WTC11 (cell line): ENCODE data around the gene RAC3. TPM values are rescaled to one million over a fixed set of nuclear protein-coding genes. Genes with fewer than 3 reads are reported as not detected.

ENCODE experiments used
- ATAC-seq: fragments of 200-7000 bp; cut with Tn5 transposase; 2 replicates; pipeline ENCODE4 v1.10.0; 2021; ENCODE audit warnings: mild to moderate bottlenecking, moderate library complexity
- CTCF ChIA-PET: fragments of 300-600 bp; sonication (Branson Sonifier 250); formaldehyde crosslinking; loops from one replicate; lab custom pipeline; 2021; ENCODE audit warnings: antibody characterized with exemption; lab: Charles Lee
- POLR2A ChIA-PET: fragments of 350-600 bp; sonication (Branson Sonifier 250); formaldehyde crosslinking; loops from one replicate; lab custom pipeline; 2021; ENCODE audit warnings: antibody characterized with exemption; lab: Charles Lee
- DNase-seq: peaks from one replicate; pipeline ENCODE4 v3.0.0; 2021; ENCODE audit warnings: low spot score
- H3K27ac Mint-ChIP-seq: 2 replicates; pipeline ENCODE4 v1.8.0; 2021; ENCODE audit warnings: mixed read lengths
- H3K27me3 Mint-ChIP-seq: 2 replicates; pipeline ENCODE4 v1.8.0; 2021; ENCODE audit warnings: low read depth, mild to moderate bottlenecking, moderate library complexity, mixed read lengths
- H3K36me3 Mint-ChIP-seq: 2 replicates; pipeline ENCODE4 v1.8.0; 2021; ENCODE audit warnings: mixed read lengths
- H3K4me1 Mint-ChIP-seq: 2 replicates; pipeline ENCODE4 v1.8.0; 2022; ENCODE audit warnings: mixed read lengths
- H3K4me3 Mint-ChIP-seq: 2 replicates; pipeline ENCODE4 v1.8.0; 2021; ENCODE audit warnings: mild to moderate bottlenecking, moderate library complexity, mixed read lengths
- H3K9me3 Mint-ChIP-seq: 2 replicates; pipeline ENCODE4 v1.8.0; 2021; ENCODE audit warnings: mixed read lengths
- EMX1 ChIP-seq: fragments of 250-450 bp; sonication (Bioruptor Pico); IDR thresholded peaks from 2 replicates; pipeline ENCODE4 v1.8.0; 2021; ENCODE audit warnings: mild to moderate bottlenecking
- OVOL2 ChIP-seq: fragments of 250-450 bp; sonication (Bioruptor Pico); IDR thresholded peaks from 2 replicates; pipeline ENCODE4 v1.9.0; 2021; ENCODE audit warnings: mild to moderate bottlenecking, borderline replicate concordance
- PRRX2 ChIP-seq: fragments of 250-450 bp; sonication (Bioruptor Pico); IDR thresholded peaks from 2 replicates; pipeline ENCODE4 v1.8.0; 2021; ENCODE audit warnings: mild to moderate bottlenecking
- SP1 ChIP-seq: sonication (generic); formaldehyde crosslinking; conservative IDR thresholded peaks from 2 replicates; pipeline ENCODE4 v1.8.1; 2022; ENCODE audit warnings: missing genetic modification reagents
- TEAD1 ChIP-seq: sonication (generic); formaldehyde crosslinking; IDR thresholded peaks from 2 replicates; pipeline ENCODE4 v1.8.0; 2022; ENCODE audit warnings: mild to moderate bottlenecking, missing genetic modification reagents
- total RNA-seq: library from RNA; stranded (reverse); gene quantifications from 3 replicates; pipeline ENCODE4 v1.2.3, GENCODE V29; 2021
- TF ChIP-seq, protein P1 (sequence below): sonication (generic); formaldehyde crosslinking; IDR thresholded peaks from 2 replicates; pipeline ENCODE4 v1.8.1; 2023; ENCODE audit warnings: mild to moderate bottlenecking, missing genetic modification reagents, borderline replicate concordance
- TF ChIP-seq, protein P2 (sequence below): sonication (generic); formaldehyde crosslinking; IDR thresholded peaks from 2 replicates; pipeline ENCODE4 v1.8.0; 2023; ENCODE audit warnings: missing genetic modification reagents, mild to moderate bottlenecking, borderline replicate concordance
- TF ChIP-seq, protein P3 (sequence below): fragments of 250-450 bp; sonication (Bioruptor Pico); conservative IDR thresholded peaks from 2 replicates; pipeline ENCODE4 v1.9.0; 2021; ENCODE audit warnings: mild to moderate bottlenecking
- TF ChIP-seq, protein P4 (sequence below): sonication (generic); formaldehyde crosslinking; IDR thresholded peaks from 2 replicates; pipeline ENCODE4 v1.8.1; 2022; ENCODE audit warnings: mild to moderate bottlenecking, missing genetic modification reagents, moderate library complexity, borderline replicate concordance
- TF ChIP-seq, protein P5 (sequence below): fragments of 200-600 bp; IDR thresholded peaks from 2 replicates; pipeline ENCODE4 v1.8.0; 2022; ENCODE audit warnings: antibody characterized with exemption
- TF ChIP-seq, protein P6 (sequence below): sonication (generic); formaldehyde crosslinking; IDR thresholded peaks from 2 replicates; pipeline ENCODE4 v1.8.1; 2023; ENCODE audit warnings: mild to moderate bottlenecking, missing genetic modification reagents
- TF ChIP-seq, protein P7 (sequence below): sonication (generic); formaldehyde crosslinking; IDR thresholded peaks from 2 replicates; pipeline ENCODE4 v1.8.1; 2023; ENCODE audit warnings: mild to moderate bottlenecking, missing genetic modification reagents, moderate library complexity
- TF ChIP-seq, protein P8 (sequence below): fragments of 250-450 bp; sonication (Bioruptor Pico); IDR thresholded peaks from 2 replicates; pipeline ENCODE4 v1.8.0; 2021; ENCODE audit warnings: mild to moderate bottlenecking

Gene RAC3
- total RNA-seq, 1 experiment from 2014 or later = 163 TPM

DNA sequence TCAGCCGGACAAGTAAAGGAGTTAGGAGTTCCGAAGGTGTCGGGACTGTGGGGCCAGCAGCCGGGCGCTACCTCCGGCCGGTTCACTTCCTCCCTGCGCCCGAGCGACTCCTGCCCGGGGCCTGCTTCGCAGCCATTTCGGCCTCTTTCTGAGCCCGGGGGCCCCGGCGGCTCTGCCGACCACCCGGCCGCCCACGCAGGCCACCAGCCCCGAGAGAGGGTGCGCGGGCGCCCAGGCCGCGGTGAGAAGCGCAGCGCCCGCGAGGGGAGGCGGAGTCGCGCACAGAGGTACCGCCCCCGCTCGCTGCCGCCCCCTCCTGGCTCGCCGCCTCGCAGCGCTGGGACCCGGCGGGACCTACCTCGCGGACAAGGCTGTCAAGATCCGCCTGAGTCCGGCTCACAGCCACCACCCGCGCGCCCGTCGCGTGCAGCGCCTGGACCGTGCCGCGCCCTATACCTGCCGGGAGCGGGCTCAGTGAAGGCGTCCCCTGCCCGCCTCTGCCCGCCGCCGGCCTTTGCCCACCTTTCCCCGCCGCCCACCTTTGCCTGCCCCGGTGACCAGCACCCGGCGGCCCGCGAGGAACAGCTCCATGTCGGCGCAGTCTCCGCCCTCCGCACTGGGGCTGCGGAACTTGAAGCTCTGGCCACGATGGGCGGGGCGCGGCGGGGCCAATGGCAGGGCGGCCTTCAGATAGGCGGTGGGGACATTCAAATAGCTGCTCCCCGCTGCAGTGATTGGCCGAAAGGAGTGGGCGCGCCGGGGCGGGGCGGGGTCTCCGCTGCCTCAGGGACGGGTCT is 5.8 kb downstream of the RAC3 start, which contains the start of gene DCXR (continued):
- TF ChIP-seq, protein P1, sequence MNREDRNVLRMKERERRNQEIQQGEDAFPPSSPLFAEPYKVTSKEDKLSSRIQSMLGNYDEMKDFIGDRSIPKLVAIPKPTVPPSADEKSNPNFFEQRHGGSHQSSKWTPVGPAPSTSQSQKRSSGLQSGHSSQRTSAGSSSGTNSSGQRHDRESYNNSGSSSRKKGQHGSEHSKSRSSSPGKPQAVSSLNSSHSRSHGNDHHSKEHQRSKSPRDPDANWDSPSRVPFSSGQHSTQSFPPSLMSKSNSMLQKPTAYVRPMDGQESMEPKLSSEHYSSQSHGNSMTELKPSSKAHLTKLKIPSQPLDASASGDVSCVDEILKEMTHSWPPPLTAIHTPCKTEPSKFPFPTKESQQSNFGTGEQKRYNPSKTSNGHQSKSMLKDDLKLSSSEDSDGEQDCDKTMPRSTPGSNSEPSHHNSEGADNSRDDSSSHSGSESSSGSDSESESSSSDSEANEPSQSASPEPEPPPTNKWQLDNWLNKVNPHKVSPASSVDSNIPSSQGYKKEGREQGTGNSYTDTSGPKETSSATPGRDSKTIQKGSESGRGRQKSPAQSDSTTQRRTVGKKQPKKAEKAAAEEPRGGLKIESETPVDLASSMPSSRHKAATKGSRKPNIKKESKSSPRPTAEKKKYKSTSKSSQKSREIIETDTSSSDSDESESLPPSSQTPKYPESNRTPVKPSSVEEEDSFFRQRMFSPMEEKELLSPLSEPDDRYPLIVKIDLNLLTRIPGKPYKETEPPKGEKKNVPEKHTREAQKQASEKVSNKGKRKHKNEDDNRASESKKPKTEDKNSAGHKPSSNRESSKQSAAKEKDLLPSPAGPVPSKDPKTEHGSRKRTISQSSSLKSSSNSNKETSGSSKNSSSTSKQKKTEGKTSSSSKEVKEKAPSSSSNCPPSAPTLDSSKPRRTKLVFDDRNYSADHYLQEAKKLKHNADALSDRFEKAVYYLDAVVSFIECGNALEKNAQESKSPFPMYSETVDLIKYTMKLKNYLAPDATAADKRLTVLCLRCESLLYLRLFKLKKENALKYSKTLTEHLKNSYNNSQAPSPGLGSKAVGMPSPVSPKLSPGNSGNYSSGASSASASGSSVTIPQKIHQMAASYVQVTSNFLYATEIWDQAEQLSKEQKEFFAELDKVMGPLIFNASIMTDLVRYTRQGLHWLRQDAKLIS (CRISPR knock-in tag) = no peak
- TF ChIP-seq, protein P2, sequence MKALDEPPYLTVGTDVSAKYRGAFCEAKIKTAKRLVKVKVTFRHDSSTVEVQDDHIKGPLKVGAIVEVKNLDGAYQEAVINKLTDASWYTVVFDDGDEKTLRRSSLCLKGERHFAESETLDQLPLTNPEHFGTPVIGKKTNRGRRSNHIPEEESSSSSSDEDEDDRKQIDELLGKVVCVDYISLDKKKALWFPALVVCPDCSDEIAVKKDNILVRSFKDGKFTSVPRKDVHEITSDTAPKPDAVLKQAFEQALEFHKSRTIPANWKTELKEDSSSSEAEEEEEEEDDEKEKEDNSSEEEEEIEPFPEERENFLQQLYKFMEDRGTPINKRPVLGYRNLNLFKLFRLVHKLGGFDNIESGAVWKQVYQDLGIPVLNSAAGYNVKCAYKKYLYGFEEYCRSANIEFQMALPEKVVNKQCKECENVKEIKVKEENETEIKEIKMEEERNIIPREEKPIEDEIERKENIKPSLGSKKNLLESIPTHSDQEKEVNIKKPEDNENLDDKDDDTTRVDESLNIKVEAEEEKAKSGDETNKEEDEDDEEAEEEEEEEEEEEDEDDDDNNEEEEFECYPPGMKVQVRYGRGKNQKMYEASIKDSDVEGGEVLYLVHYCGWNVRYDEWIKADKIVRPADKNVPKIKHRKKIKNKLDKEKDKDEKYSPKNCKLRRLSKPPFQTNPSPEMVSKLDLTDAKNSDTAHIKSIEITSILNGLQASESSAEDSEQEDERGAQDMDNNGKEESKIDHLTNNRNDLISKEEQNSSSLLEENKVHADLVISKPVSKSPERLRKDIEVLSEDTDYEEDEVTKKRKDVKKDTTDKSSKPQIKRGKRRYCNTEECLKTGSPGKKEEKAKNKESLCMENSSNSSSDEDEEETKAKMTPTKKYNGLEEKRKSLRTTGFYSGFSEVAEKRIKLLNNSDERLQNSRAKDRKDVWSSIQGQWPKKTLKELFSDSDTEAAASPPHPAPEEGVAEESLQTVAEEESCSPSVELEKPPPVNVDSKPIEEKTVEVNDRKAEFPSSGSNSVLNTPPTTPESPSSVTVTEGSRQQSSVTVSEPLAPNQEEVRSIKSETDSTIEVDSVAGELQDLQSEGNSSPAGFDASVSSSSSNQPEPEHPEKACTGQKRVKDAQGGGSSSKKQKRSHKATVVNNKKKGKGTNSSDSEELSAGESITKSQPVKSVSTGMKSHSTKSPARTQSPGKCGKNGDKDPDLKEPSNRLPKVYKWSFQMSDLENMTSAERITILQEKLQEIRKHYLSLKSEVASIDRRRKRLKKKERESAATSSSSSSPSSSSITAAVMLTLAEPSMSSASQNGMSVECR (CRISPR knock-in tag) = peak; percentile 75; the same call in 1 of the 2 replicates
- TF ChIP-seq SP1 (CRISPR knock-in tag) (peak; percentile 94), OVOL2 (CRISPR knock-in tag) (no peak), EMX1 (no peak)
- TF ChIP-seq, protein P3, sequence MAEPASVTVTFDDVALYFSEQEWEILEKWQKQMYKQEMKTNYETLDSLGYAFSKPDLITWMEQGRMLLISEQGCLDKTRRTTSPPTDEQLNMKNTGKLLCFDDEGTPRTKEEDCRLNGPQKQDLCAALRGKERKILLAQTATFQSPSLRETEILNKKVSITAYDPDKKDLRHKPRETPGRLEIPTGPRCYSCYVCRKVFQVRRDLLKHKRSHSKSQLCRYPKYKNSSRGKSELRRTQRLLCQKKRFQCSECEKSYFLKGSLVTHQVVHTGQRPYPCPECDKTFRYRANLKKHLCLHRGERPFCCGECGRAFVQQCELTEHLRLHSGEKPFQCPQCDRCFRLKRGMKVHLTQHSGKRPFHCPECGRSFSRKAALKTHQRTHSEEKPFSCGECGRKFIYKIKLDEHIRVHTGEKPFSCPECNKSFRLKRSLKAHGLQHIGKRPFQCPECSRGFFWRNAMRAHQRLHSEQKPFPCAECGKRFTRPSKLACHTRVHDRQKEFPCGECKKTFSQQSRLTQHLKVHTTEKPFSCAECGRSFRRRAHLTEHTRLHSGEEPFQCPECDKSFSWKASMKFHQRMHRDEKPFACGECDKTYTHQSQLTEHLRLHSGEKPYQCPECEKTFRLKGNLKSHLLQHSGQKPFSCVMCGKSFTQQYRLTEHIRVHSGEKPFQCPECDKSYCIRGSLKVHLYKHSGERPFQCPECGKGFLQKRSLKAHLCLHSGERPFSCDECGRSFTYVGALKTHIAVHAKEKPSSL (CRISPR knock-in tag) = no peak
- TF ChIP-seq, protein P4, sequence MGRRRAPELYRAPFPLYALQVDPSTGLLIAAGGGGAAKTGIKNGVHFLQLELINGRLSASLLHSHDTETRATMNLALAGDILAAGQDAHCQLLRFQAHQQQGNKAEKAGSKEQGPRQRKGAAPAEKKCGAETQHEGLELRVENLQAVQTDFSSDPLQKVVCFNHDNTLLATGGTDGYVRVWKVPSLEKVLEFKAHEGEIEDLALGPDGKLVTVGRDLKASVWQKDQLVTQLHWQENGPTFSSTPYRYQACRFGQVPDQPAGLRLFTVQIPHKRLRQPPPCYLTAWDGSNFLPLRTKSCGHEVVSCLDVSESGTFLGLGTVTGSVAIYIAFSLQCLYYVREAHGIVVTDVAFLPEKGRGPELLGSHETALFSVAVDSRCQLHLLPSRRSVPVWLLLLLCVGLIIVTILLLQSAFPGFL = no peak; the same call in 1 of the 2 replicates

DNA sequence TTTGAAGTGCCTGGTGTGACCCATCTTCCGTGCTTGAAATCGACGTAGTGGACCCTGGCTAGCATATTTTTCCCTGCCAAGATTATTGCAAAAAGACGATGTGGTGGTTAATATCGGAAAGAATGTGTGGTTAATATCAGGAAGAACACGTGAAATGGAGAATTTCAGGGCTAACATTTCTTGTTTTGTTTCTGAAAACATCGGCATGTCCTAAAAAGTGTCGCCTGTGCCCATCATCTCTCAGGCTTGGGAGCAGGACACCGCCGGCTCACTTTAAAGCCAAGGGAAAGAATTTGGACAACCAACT is 6.4 kb downstream of the RAC3 start:
- 0 out of 2 replicates have a peak, but pooled peaks cover 6% of the 10 kb centered on the region for H3K36me3 Mint-ChIP-seq
- DNase-seq (no peak), ATAC-seq (no peak)
- H3K4me3 Mint-ChIP-seq = peak overlapping the region; percentile 68
- ChIA-PET POLR2A (interaction anchor here (0.5 to 1.4 kb wide), 13 partner anchors 12 to 451 kb away, joined by 3 to 11 read pairs (median 5); partner anchors contain the start of genes ARL16, ASPSCR1, CENPX and FASN), CTCF (interaction anchor here (0.6 to 2.0 kb wide), 49 partner anchors 8 to 437 kb away, joined by 3 to 31 read pairs (median 4); partner anchors contain the start of genes ASPSCR1, CENPX, FASN and GPS1)
- peaks cover 10% of the 10 kb centered on the region for H3K27me3 Mint-ChIP-seq
- peaks cover 33% of the 10 kb centered on the region for H3K4me1 Mint-ChIP-seq
- H3K27ac Mint-ChIP-seq = peak overlapping the region; percentile 95
- no peaks in the 10 kb centered on the region for H3K9me3 Mint-ChIP-seq
- TF ChIP-seq TEAD1 (CRISPR knock-in tag) = no peak
- TF ChIP-seq, protein P5, sequence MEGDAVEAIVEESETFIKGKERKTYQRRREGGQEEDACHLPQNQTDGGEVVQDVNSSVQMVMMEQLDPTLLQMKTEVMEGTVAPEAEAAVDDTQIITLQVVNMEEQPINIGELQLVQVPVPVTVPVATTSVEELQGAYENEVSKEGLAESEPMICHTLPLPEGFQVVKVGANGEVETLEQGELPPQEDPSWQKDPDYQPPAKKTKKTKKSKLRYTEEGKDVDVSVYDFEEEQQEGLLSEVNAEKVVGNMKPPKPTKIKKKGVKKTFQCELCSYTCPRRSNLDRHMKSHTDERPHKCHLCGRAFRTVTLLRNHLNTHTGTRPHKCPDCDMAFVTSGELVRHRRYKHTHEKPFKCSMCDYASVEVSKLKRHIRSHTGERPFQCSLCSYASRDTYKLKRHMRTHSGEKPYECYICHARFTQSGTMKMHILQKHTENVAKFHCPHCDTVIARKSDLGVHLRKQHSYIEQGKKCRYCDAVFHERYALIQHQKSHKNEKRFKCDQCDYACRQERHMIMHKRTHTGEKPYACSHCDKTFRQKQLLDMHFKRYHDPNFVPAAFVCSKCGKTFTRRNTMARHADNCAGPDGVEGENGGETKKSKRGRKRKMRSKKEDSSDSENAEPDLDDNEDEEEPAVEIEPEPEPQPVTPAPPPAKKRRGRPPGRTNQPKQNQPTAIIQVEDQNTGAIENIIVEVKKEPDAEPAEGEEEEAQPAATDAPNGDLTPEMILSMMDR = no peak
- TF ChIP-seq EMX1 = no peak
- TF ChIP-seq, protein P6, sequence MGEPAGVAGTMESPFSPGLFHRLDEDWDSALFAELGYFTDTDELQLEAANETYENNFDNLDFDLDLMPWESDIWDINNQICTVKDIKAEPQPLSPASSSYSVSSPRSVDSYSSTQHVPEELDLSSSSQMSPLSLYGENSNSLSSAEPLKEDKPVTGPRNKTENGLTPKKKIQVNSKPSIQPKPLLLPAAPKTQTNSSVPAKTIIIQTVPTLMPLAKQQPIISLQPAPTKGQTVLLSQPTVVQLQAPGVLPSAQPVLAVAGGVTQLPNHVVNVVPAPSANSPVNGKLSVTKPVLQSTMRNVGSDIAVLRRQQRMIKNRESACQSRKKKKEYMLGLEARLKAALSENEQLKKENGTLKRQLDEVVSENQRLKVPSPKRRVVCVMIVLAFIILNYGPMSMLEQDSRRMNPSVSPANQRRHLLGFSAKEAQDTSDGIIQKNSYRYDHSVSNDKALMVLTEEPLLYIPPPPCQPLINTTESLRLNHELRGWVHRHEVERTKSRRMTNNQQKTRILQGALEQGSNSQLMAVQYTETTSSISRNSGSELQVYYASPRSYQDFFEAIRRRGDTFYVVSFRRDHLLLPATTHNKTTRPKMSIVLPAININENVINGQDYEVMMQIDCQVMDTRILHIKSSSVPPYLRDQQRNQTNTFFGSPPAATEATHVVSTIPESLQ = no peak
- TF ChIP-seq, protein P7, sequence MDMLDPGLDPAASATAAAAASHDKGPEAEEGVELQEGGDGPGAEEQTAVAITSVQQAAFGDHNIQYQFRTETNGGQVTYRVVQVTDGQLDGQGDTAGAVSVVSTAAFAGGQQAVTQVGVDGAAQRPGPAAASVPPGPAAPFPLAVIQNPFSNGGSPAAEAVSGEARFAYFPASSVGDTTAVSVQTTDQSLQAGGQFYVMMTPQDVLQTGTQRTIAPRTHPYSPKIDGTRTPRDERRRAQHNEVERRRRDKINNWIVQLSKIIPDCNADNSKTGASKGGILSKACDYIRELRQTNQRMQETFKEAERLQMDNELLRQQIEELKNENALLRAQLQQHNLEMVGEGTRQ (CRISPR knock-in tag) = no peak
- TF ChIP-seq, protein P8, sequence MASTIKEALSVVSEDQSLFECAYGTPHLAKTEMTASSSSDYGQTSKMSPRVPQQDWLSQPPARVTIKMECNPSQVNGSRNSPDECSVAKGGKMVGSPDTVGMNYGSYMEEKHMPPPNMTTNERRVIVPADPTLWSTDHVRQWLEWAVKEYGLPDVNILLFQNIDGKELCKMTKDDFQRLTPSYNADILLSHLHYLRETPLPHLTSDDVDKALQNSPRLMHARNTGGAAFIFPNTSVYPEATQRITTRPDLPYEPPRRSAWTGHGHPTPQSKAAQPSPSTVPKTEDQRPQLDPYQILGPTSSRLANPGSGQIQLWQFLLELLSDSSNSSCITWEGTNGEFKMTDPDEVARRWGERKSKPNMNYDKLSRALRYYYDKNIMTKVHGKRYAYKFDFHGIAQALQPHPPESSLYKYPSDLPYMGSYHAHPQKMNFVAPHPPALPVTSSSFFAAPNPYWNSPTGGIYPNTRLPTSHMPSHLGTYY (CRISPR knock-in tag) = no peak
- TF ChIP-seq PRRX2 (CRISPR knock-in tag) = no peak
